Cardiac fibroblast (primary cell): ENCODE measurements around the gene TMEM9.

Experiments
- DNase-seq, 2 donors: peaks; one replicate each; pipeline versions ENCODE4 v3.0.0 to v3.0.0-alpha.2; 2010; ENCODE audit warnings: low read depth in 2 of 2
- H3K4me3 ChIP-seq, 2 donors: replicated peaks in 1 of 2; 1 replicate in 1 of 2; 2 replicates in 1 of 2; pipeline ENCODE4 v1.5.1; 2011; ENCODE audit warnings: low read depth in 2 of 2, low read length in 2 of 2, mild to moderate bottlenecking in 2 of 2, moderate library complexity in 1 of 2
- CTCF ChIP-seq: IDR thresholded peaks from one replicate; pipeline ENCODE4 v1.5.1; 2011; ENCODE audit warnings: low read depth, mild to moderate bottlenecking, low read length, inconsistent platforms

TMEM9 gene

GRCh38 chr1:201142849-201143725, 11.2 kb downstream of the TMEM9 start:
- no peak for TF ChIP-seq CTCF
- no peak overlapping the region for H3K4me3 ChIP-seq
- no peak for DNase-seq

GRCh38 chr1:201142011-201142848, 12.0 kb downstream of the TMEM9 start:
- no peak overlapping the region for H3K4me3 ChIP-seq
- no peak for DNase-seq
- no peak for TF ChIP-seq CTCF

GRCh38 chr1:201141418-201141817, 12.9 kb downstream of the TMEM9 start:
- no peak for TF ChIP-seq CTCF
- H3K4me3 ChIP-seq: no peak overlapping the region
- no peak for DNase-seq

GRCh38 chr1:201140941-201141260, 13.4 kb downstream of the TMEM9 start:
- H3K4me3 ChIP-seq: no peak overlapping the region
- DNase-seq: no peak
- TF ChIP-seq CTCF: no peak

- no peak for TF ChIP-seq CTCF
- DNase-seq: no peak
Measured at GRCh38 chr1:201140235-201140940, 13.9 kb downstream of the TMEM9 start.

GRCh38 chr1:201139756-201140155, 14.5 kb downstream of the TMEM9 start:
- H3K4me3 ChIP-seq: no peak overlapping the region
- no peak for TF ChIP-seq CTCF
- no peak for DNase-seq

More at GRCh38 chr1:201140235-201140940, 13.9 kb downstream of the TMEM9 start:
- H3K4me3 ChIP-seq: no peak overlapping the region
